ENCODE data around the gene DMAC1.

DMAC1 gene

GRCh38 chr9:7782400-7783120 is 17.0 kb downstream of the DMAC1 start:
- ATAC-seq: no peak

DNA sequence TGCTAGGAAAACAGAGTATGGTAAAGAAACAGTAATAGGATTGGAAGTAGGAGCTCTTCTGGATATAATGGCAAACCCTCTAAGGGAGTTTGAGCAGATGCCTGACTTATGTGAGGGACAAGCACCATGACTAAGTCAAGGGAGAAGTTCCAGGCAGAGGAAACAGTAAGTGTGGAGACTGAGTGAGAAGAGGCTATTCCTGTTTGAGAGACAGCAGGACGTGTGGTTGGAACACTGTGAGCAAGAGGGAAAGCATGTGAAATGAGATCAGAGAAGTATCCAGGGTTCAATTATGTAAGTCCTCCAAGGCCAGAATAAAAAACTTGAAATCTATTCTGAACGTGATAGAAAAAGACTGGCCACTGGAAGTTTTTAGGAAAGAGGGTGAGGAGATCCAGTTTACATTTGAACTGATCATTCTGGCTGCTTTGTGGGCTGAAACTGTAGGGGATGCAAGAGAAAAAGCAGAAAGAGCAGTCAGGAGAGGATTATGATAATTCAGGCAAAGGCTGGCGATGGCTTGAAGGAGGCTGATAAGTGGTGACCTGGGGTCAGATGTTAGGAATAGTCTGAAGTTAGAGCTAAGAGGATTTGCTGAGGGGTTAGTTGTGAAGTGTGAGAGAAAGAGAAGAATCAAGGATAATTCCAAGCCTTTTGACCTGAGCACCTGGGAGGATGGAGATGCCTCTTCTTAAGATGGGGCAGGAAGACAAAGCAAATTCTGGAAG is 19.2 kb downstream of the DMAC1 start:
- ATAC-seq: no peak

DNA sequence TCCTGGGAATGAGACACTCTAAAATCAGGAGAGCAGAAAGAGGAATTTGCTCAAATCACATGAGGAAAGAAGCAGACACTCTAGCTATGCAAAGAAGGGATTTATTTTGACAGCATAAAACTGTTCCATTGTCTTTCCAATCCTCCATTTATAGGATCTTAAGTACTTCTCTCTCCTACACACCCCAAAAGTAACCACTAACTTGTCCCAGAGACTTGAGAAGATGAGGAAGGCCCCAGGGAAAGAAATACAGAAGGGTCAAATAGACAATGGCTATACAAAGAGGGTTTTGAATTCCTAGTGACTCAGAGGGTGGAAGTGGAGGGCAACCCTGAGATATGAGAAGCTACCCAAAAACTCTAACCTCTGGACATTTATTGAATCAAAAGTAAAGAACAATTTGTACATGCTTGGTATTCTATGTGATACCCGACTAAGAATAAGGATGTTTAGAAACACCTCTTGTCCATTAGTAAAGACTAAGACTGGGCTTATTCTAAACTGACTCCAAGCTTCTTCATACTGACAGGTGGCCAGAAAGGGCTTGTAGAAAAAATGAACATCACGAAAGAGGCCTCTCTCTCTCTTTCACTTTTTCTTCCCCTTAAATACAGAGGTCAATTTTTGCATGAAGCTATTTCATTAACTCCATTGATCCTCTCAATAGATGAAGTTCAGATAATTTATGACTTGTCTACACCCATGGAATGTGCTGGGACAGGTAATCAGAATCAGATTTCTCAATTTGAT is 20.6 kb downstream of the DMAC1 start:
- no peak for ATAC-seq

- ATAC-seq: no peak
Observed at GRCh38 chr9:7777771-7778170, 21.8 kb downstream of the DMAC1 start.

DNA sequence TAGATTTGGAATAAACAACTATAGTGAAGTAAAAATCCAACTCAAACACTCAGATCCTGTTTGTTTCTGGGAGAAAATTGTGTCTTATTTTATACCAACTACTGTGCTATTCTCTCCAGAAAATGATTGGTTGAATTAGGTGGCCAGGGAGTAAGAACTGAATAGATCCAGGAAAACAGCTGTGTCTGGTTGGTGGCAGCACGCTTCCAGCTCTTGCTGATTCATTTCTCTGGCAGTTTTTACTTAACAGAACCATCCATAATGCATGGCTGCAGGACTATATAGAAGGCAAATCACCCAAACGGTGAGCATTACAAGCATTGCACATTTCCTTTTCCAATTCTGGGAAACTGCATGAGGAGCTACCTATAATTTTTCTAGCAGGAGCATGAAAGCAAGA is 29.5 kb downstream of the DMAC1 start:
- no peak for ATAC-seq

- ATAC-seq: no peak
Observed at GRCh38 chr9:7762600-7762999, 37.0 kb downstream of the DMAC1 start.

- ATAC-seq: no peak
Observed at GRCh38 chr9:7760014-7760415, 39.6 kb downstream of the DMAC1 start.

GRCh38 chr9:7756088-7756487 is 43.5 kb downstream of the DMAC1 start:
- peak; percentile 98 to 100 for ATAC-seq

DNA sequence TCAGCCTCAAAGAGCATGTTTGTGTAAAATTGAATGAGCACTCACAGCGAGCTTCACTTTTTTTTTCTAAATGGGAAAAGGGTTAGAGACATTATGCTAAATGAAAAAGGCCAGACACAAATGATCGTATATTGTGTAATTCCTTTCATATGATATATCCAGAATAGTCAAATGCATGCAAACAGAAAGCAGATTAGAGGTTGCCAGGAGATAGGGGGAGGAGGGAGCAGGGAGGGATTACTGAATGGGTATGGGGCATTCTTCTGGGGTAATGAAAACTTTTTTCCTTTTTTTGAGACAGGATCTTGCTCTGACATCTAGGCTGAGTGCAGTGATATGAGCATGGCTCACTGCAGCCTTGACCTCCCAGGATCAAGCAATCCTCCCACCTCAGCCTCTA is 47.1 kb downstream of the DMAC1 start:
- no peak for ATAC-seq
